K562 (cell line): ENCODE data around the gene HMGN3. TPM values are rescaled to one million over a fixed set of nuclear protein-coding genes. Genes with fewer than 3 reads are reported as not detected.

Source experiments
- ATAC-seq: fragments of 200-7000 bp; cut with Tn5 transposase; 3 replicates; pipeline ENCODE4 v1.9.1; 2020; ENCODE audit warnings: moderate library complexity
- BruUV-seq: library from RNA; stranded (reverse); fragments of 400-500 nt; replicated peaks from 2 replicates; lab custom pipeline; 2021; lab: Mats Ljungman, UMichigan
- CTCF ChIA-PET: fragments of 300-600 bp; formaldehyde crosslinking; extraction: SDS; loops from one replicate; lab custom pipeline; 2021; ENCODE audit warnings: low intra/inter-chr PET ratio; lab: Yijun Ruan, JAX
- POLR2A ChIA-PET: fragments of 300-600, 350-650 bp; sonication (Branson Sonifier 250); formaldehyde crosslinking; extraction: SDS; loops from one replicate; lab custom pipeline; 2021; ENCODE audit warnings: antibody characterized with exemption, inconsistent platforms; lab: Yijun Ruan, JAX
- DNase-seq, 4 experiments: peaks; one replicate each; pipeline versions ENCODE4 v3.0.0 to v3.0.0-alpha.2; 2011 to 2018; ENCODE audit warnings: low spot score in 3 of 4, mixed read lengths in 3 of 4; ENCODE audit errors: extremely low read depth in 1 of 4
- FAIRE-seq: peaks from 2 replicates; lab custom pipeline; 2011; peaks lifted over from hg19 to GRCh38; lab: Jason Lieb, UNC
- H2AFZ ChIP-seq: 2 replicates; pipeline ENCODE4 v1.6.0; 2011; ENCODE audit warnings: low read depth, low read length, control low read depth, inconsistent platforms
- H3K27ac ChIP-seq: fragments of 200-600 bp; 3 replicates; pipeline ENCODE4 v1.8.0; 2011; ENCODE audit warnings: low read depth, mild to moderate bottlenecking, control low read depth, inconsistent platforms, low read length, moderate library complexity, mixed read lengths; ENCODE audit errors: extremely low read depth
- H3K27me3 ChIP-seq, 2 experiments: fragments of 300-600 bp in 1 of 2; 2 replicates in 1 of 2; 3 replicates in 1 of 2; pipeline versions ENCODE4 v1.6.0 to v1.8.0; 2011; ENCODE audit warnings: inconsistent platforms in 2 of 2, low read length in 2 of 2, mild to moderate bottlenecking in 1 of 2, mixed read lengths in 1 of 2, moderate library complexity in 1 of 2; ENCODE audit not compliant: control insufficient read depth in 2 of 2, insufficient read depth in 2 of 2
- H3K36me3 ChIP-seq: fragments of 300-600 bp; 3 replicates; pipeline ENCODE4 v1.8.0; 2011; ENCODE audit warnings: mild to moderate bottlenecking, low read length, inconsistent platforms; ENCODE audit not compliant: control insufficient read depth, insufficient read depth
- H3K4me1 ChIP-seq, 2 experiments: fragments of 200-600 bp in 1 of 2; replicated peaks in 1 of 2; 2 replicates in 1 of 2; 3 replicates in 1 of 2; pipeline versions ENCODE4 v1.5.1 to v1.8.0; 2011; ENCODE audit warnings: inconsistent platforms in 2 of 2, low read length in 2 of 2, mild to moderate bottlenecking in 1 of 2, mixed read lengths in 1 of 2, moderate library complexity in 1 of 2; ENCODE audit not compliant: control insufficient read depth in 2 of 2, insufficient read depth in 2 of 2
- H3K4me2 ChIP-seq: 2 replicates; pipeline ENCODE4 v1.6.1; 2011; ENCODE audit warnings: low read length, control low read depth, inconsistent platforms, mixed read lengths; ENCODE audit not compliant: insufficient read depth
- H3K4me3 ChIP-seq: fragments of 200-600 bp; sonication (generic), shearing (Covaris generic); 2 replicates; pipeline ENCODE4 v1.5.1; 2016; ENCODE audit warnings: control low read depth, inconsistent platforms
- H3K79me2 ChIP-seq: fragments of 200-600 bp; 3 replicates; pipeline ENCODE4 v1.8.0; 2011; ENCODE audit warnings: low read length, inconsistent platforms; ENCODE audit not compliant: control insufficient read depth, insufficient read depth
- H3K9ac ChIP-seq, 2 experiments: 2 replicates each; pipeline versions ENCODE4 v1.6.0 to v1.6.1; 2011; ENCODE audit warnings: low read depth in 2 of 2, low read length in 2 of 2, control low read depth in 1 of 2, inconsistent platforms in 1 of 2, mild to moderate bottlenecking in 1 of 2, mixed read lengths in 1 of 2; ENCODE audit not compliant: insufficient read depth in 1 of 2
- H3K9me1 ChIP-seq: one replicate; pipeline ENCODE4 v1.6.0; 2011; ENCODE audit warnings: inconsistent platforms, mild to moderate bottlenecking, low read length, moderate library complexity; ENCODE audit not compliant: control insufficient read depth, insufficient read depth
- H3K9me3 ChIP-seq: replicated peaks from 2 replicates; pipeline ENCODE4 v1.5.1; 2011; ENCODE audit warnings: low read depth, low read length, inconsistent platforms; ENCODE audit not compliant: control insufficient read depth, insufficient read depth
- H4K20me1 ChIP-seq: replicated peaks from 2 replicates; pipeline ENCODE4 v1.6.1; 2011; ENCODE audit warnings: low read length, inconsistent platforms, mixed read lengths; ENCODE audit not compliant: control insufficient read depth, insufficient read depth
- FOSL1 ChIP-seq: fragments of 200-800 bp; sonication (Bioruptor generic); conservative IDR thresholded peaks from 2 replicates; pipeline ENCODE4 v1.6.1; 2016; ENCODE audit warnings: missing genetic modification characterization, missing compliant biosample characterization
- TRIM25 ChIP-seq: fragments of 450-650 bp; IDR thresholded peaks from 2 replicates; pipeline ENCODE4 v1.7.0; 2016; ENCODE audit warnings: borderline replicate concordance
- ZNF511 ChIP-seq: sonication (generic); formaldehyde crosslinking; IDR thresholded peaks from 2 replicates; pipeline ENCODE4 v1.8.0; 2022; ENCODE audit warnings: mild to moderate bottlenecking, missing genetic modification reagents
- ZNF830 ChIP-seq: fragments of 250-450 bp; sonication (Bioruptor Pico); IDR thresholded peaks from 2 replicates; pipeline ENCODE4 v1.5.0; 2021; ENCODE audit warnings: mild to moderate bottlenecking
- WGBS: fragments of 100-300 bp; shearing (Covaris generic); methylation state at CpG from one replicate; pipeline ENCODE4 v1.1.6; 2016; ENCODE audit warnings: low coverage, mixed read lengths; ENCODE audit not compliant: insufficient coverage; ENCODE audit errors: missing lambda C conversion rate; 5-methylcytosine and 5-hydroxymethylcytosine counted together
- in situ Hi-C: fragments of 300-500 bp; cut with MboI; formaldehyde crosslinking; loops from 4 replicates; pipeline ENCODE4 v1.15.0; 2018; ENCODE audit warnings: inconsistent platforms, mixed read lengths
- intact Hi-C: fragments of 100-400 bp; cut with micrococcal nuclease; formaldehyde crosslinking; loops from 2 replicates; pipeline ENCODE4 v1.14.2; 2022
- polyA plus RNA-seq, 8 experiments: library from polyadenylated mRNA; depleted of rRNA in 4 of 8; stranded (reverse) in 5 of 8; unstranded in 3 of 8; fragments of >200 nt; fragmentation: Nextera tagmentation in 2 of 8; fragmentation: Illumina TruSeq in 1 of 8; extraction: Ambion mirVana in 2 of 8; extraction: Trizol in 1 of 8; gene quantifications; 2 replicates each; pipeline versions ENCODE4 v1.2.1 to v1.2.3, GENCODE V29; 2011 to 2014; ENCODE audit warnings: inconsistent platforms in 1 of 8, missing spikeins in 1 of 8
- total RNA-seq, 7 experiments: library from RNA; depleted of rRNA in 6 of 7; stranded (reverse); fragments of >200 nt in 6 of 7; fragmentation: Illumina TruSeq in 2 of 7; extraction: Trizol in 2 of 7; gene quantifications; 2 replicates each; pipeline versions ENCODE4 v1.2.1 to v1.2.3, GENCODE V29; 2011 to 2021; ENCODE audit warnings: low replicate concordance in 1 of 7

Gene HMGN3
- total and polyA plus RNA-seq, 9 of the 15 experiments (the other 6 are each of a cell fraction or from before 2014, with no cell fraction given): 42.1 to 154 (median 88.1) TPM

DNA sequence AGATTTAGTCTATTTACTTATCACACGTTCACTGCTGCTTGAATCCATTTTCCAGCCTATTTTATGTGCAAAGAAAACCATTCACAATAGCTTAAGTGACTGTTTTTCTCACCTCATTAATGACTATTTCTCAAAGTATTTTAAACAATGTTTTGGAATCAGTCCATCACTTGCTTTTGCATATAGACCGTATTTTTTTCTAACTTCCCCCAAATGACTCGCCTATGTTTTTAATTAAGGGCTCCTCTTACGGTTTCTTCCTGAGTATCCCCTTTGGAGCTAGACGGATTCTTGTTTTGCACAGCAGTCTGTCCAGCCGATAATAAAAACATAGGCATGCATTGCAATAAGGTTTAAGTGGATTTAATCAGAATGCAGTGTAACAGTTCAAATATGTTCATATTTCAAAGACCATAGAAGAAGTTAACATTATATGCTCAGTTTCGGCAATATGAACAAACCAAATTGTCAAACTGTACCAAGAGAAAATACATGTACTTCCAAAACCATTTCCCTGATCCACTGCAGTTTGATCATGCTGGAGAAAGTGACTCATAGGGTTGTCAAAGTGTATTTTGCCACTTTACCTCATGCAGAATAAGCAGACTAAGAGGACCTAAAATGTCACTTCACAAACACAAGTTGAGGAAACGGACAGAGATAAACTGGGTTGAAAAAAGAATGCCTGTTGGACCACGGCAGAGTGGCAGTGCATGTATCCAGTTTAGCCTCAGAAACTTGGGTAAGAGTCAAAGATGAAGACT, 66.4 kb downstream of the HMGN3 start:
- no peak for DNase-seq
- BruUV-seq: no TSS peak
- Histone ChIP-seq H4K20me1 (no peaks in the 10 kb centered on the region), H3K36me3 (no peaks in the 10 kb centered on the region), H3K27me3 (peaks cover 5 to 10% of the 10 kb centered on the region in 2 experiments; a peak in 4 of 5 replicates), H3K9me3 (no peaks in the 10 kb centered on the region), H2AFZ (no peak overlapping the region; the same call in 1 of the 2 replicates), H3K9me1 (no peaks in the 10 kb centered on the region), H3K79me2 (no peaks in the 10 kb centered on the region), H3K27ac (no peak overlapping the region), H3K4me2 (no peak overlapping the region), H3K9ac (no peak overlapping the region), H3K4me3 (no peak overlapping the region), H3K4me1 (no peaks in the 10 kb centered on the region)
- FAIRE-seq: no peak
- intact Hi-C loops: no loop called here
- ChIA-PET POLR2A (no interaction called here), CTCF (no interaction called here)
- WGBS: under 1% methylated on average over 9 of the region's 9 CpGs
- TF ChIP-seq FOSL1: 0 out of 2 replicates have a peak, but pooled peaks have one; percentile 27
- no peak for TF ChIP-seq ZNF830 (CRISPR knock-in tag)
- ATAC-seq: no peak
- in situ Hi-C loops: no loop called here

DNA sequence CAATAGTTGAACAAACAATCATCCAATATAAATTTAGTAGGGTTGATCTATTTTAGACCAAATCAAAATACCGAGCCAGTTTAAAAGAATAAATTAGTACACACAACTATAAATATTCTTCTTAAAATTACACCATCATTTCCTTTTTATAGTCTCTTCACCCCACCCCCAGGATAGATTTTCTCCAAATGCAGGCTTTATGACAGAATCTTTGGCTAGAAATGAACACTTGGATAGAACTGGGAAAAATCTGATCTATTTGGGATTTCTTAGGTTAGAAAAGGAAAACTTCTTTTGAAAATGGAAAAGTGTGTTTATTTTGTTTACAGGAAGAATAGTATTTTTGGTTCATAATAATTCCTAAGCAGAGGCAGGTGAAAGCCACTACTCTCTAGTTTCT, 74.6 kb downstream of the HMGN3 start:
- in situ Hi-C loops (no loop called here), intact Hi-C loops (no loop called here)
- H3K9me1 ChIP-seq: no peaks in the 10 kb centered on the region
- 0% methylated on average over 1 of the region's 1 CpG for WGBS
- no peaks in the 10 kb centered on the region for H3K27me3 ChIP-seq
- no peak overlapping the region for H3K4me2 ChIP-seq
- H3K4me1 ChIP-seq: no peaks in the 10 kb centered on the region
- H3K4me3 ChIP-seq: no peak overlapping the region
- CTCF ChIA-PET: no interaction called here
- no peaks in the 10 kb centered on the region for H3K36me3 ChIP-seq
- ATAC-seq (no peak), DNase-seq (no peak), FAIRE-seq (no peak)
- no peaks in the 10 kb centered on the region for H4K20me1 ChIP-seq
- POLR2A ChIA-PET: no interaction called here
- no peak overlapping the region for H3K9ac ChIP-seq
- TF ChIP-seq TRIM25: no peak
- no peak for TF ChIP-seq ZNF511 (CRISPR knock-in tag)
- H3K79me2 ChIP-seq: no peaks in the 10 kb centered on the region
- no TSS peak for BruUV-seq
- no peaks in the 10 kb centered on the region for H3K9me3 ChIP-seq
- no peak overlapping the region for H2AFZ ChIP-seq
- H3K27ac ChIP-seq: no peak overlapping the region
